BLaER1 (cell line): ENCODE data around the gene SH3D19.
"Not testable (repeated sequence)": the region's sequence is repeated elsewhere in the genome, so short reads cannot be mapped to it uniquely, and the experiment has no call there.

ENCODE experiments used
- H3K27ac ChIP-seq: shearing (Covaris generic); formaldehyde crosslinking; 2 replicates; pipeline ENCODE4 v1.8.1; 2022
- H3K27me3 ChIP-seq: shearing (Covaris generic); formaldehyde crosslinking; 2 replicates; pipeline ENCODE4 v1.8.1; 2022
- H3K36me3 ChIP-seq: shearing (Covaris generic); formaldehyde crosslinking; 2 replicates; pipeline ENCODE4 v1.8.1; 2022
- H3K4me1 ChIP-seq: shearing (Covaris generic); formaldehyde crosslinking; 2 replicates; pipeline ENCODE4 v1.8.1; 2022
- H3K4me2 ChIP-seq: shearing (Covaris generic); formaldehyde crosslinking; 2 replicates; pipeline ENCODE4 v1.8.1; 2022
- H3K4me3 ChIP-seq: shearing (Covaris generic); formaldehyde crosslinking; 2 replicates; pipeline ENCODE4 v1.8.1; 2022
- H3K9ac ChIP-seq: shearing (Covaris generic); formaldehyde crosslinking; 2 replicates; pipeline ENCODE4 v1.8.1; 2022
- H3K9me3 ChIP-seq: shearing (Covaris generic); formaldehyde crosslinking; 2 replicates; pipeline ENCODE4 v1.8.1; 2022
- H4K20me1 ChIP-seq: shearing (Covaris generic); formaldehyde crosslinking; 2 replicates; pipeline ENCODE4 v1.8.1; 2022
- Cebpa-rat ChIP-seq: shearing (Covaris generic); IDR thresholded peaks from 2 replicates; pipeline ENCODE4 v1.8.1; 2022

SH3D19 gene

GRCh38 chr4:151142758-151143157 lies 182.6 kb downstream of the SH3D19 start:
- TF ChIP-seq Cebpa-rat: no peak
- H4K20me1 ChIP-seq: no peaks in the 10 kb centered on the region
- H3K9ac ChIP-seq: no peak overlapping the region
- no peaks in the 10 kb centered on the region for H3K27me3 ChIP-seq
- H3K27ac ChIP-seq: no peak overlapping the region
- no peak overlapping the region for H3K4me2 ChIP-seq
- no peak overlapping the region for H3K4me3 ChIP-seq
- no peaks in the 10 kb centered on the region for H3K4me1 ChIP-seq
- H3K9me3 ChIP-seq: no peaks in the 10 kb centered on the region
- no peaks in the 10 kb centered on the region for H3K36me3 ChIP-seq

- H3K9ac ChIP-seq: no peak overlapping the region
- H3K27ac ChIP-seq: no peak overlapping the region
- H3K27me3 ChIP-seq: no peaks in the 10 kb centered on the region
- H4K20me1 ChIP-seq: no peaks in the 10 kb centered on the region
- H3K9me3 ChIP-seq: no peaks in the 10 kb centered on the region
- TF ChIP-seq Cebpa-rat: no peak
- no peak overlapping the region for H3K4me2 ChIP-seq
- H3K4me1 ChIP-seq: no peaks in the 10 kb centered on the region
- no peaks in the 10 kb centered on the region for H3K36me3 ChIP-seq
- H3K4me3 ChIP-seq: no peak overlapping the region
Observed at GRCh38 chr4:151139814-151140213, 185.6 kb downstream of the SH3D19 start.

- H3K27ac ChIP-seq, H3K4me3 ChIP-seq, H3K4me2 ChIP-seq, H4K20me1 ChIP-seq, H3K9me3 ChIP-seq, H3K36me3 ChIP-seq, H3K4me1 ChIP-seq, H3K9ac ChIP-seq, H3K27me3 ChIP-seq: not testable (repeated sequence)
Observed at GRCh38 chr4:151136048-151136447, 189.4 kb downstream of the SH3D19 start.

- Histone ChIP-seq H4K20me1 (no peaks in the 10 kb centered on the region), H3K27me3 (no peaks in the 10 kb centered on the region), H3K9ac (no peak overlapping the region), H3K27ac (no peak overlapping the region), H3K4me3 (no peak overlapping the region), H3K4me1 (peaks cover 8% of the 10 kb centered on the region), H3K9me3 (no peaks in the 10 kb centered on the region), H3K4me2 (no peak overlapping the region), H3K36me3 (no peaks in the 10 kb centered on the region)
- no peak for TF ChIP-seq Cebpa-rat
Observed at GRCh38 chr4:151133311-151133710, 192.1 kb downstream of the SH3D19 start.

- no peaks in the 10 kb centered on the region for H4K20me1 ChIP-seq
- no peak overlapping the region for H3K9ac ChIP-seq
- no peak for TF ChIP-seq Cebpa-rat
- H3K27ac ChIP-seq: no peak overlapping the region
- H3K4me1 ChIP-seq: peaks cover 8% of the 10 kb centered on the region
- 0 out of 2 replicates have a peak overlapping the region, but pooled peaks have one; percentile 11 for H3K4me2 ChIP-seq
- H3K4me3 ChIP-seq: no peak overlapping the region
- no peaks in the 10 kb centered on the region for H3K36me3 ChIP-seq
- H3K9me3 ChIP-seq: no peaks in the 10 kb centered on the region
- no peaks in the 10 kb centered on the region for H3K27me3 ChIP-seq
Observed at GRCh38 chr4:151129796-151130195, 195.6 kb downstream of the SH3D19 start.

GRCh38 chr4:151117371-151117962 lies 207.9 kb downstream of the SH3D19 start:
- Histone ChIP-seq H3K27ac (no peak overlapping the region), H3K36me3 (peaks cover 12% of the 10 kb centered on the region; the same call in 1 of the 2 replicates), H3K9me3 (no peaks in the 10 kb centered on the region), H3K27me3 (no peaks in the 10 kb centered on the region), H4K20me1 (no peaks in the 10 kb centered on the region), H3K4me1 (peaks cover 4% of the 10 kb centered on the region; the same call in 1 of the 2 replicates), H3K9ac (no peak overlapping the region), H3K4me2 (no peak overlapping the region), H3K4me3 (no peak overlapping the region)
- no peak for TF ChIP-seq Cebpa-rat

GRCh38 chr4:151114986-151115385 lies 210.4 kb downstream of the SH3D19 start:
- no peak for TF ChIP-seq Cebpa-rat

GRCh38 chr4:151114338-151114737 lies 211.1 kb downstream of the SH3D19 start:
- Histone ChIP-seq H3K9me3 (no peaks in the 10 kb centered on the region), H3K4me3 (no peak overlapping the region), H3K9ac (peak overlapping the region; percentile 21; the same call in 1 of the 2 replicates), H3K27ac (no peak overlapping the region), H3K27me3 (no peaks in the 10 kb centered on the region), H4K20me1 (no peaks in the 10 kb centered on the region; the same call in 1 of the 2 replicates), H3K36me3 (peaks cover 29% of the 10 kb centered on the region), H3K4me2 (no peak overlapping the region), H3K4me1 (peaks cover 4% of the 10 kb centered on the region; the same call in 1 of the 2 replicates)
- TF ChIP-seq Cebpa-rat: no peak

More at GRCh38 chr4:151114986-151115385, 210.4 kb downstream of the SH3D19 start:
- Histone ChIP-seq H3K4me1 (peaks cover 4% of the 10 kb centered on the region; the same call in 1 of the 2 replicates), H3K4me3 (no peak overlapping the region), H3K9ac (no peak overlapping the region), H4K20me1 (no peaks in the 10 kb centered on the region; the same call in 1 of the 2 replicates), H3K36me3 (peaks cover 29% of the 10 kb centered on the region), H3K27ac (no peak overlapping the region), H3K4me2 (no peak overlapping the region), H3K27me3 (no peaks in the 10 kb centered on the region), H3K9me3 (no peaks in the 10 kb centered on the region)

GRCh38 chr4:151110236-151110635 lies 215.2 kb downstream of the SH3D19 start:
- no peaks in the 10 kb centered on the region for H3K9me3 ChIP-seq
- no peak overlapping the region for H3K4me2 ChIP-seq
- H3K36me3 ChIP-seq: peaks cover 66% of the 10 kb centered on the region
- H3K27me3 ChIP-seq: no peaks in the 10 kb centered on the region
- no peak overlapping the region for H3K4me3 ChIP-seq
- TF ChIP-seq Cebpa-rat: no peak
- peaks cover 36% of the 10 kb centered on the region for H4K20me1 ChIP-seq
- H3K4me1 ChIP-seq: no peaks in the 10 kb centered on the region
- no peak overlapping the region for H3K27ac ChIP-seq
- H3K9ac ChIP-seq: no peak overlapping the region

GRCh38 chr4:151107063-151107462 lies 218.3 kb downstream of the SH3D19 start:
- Histone ChIP-seq H3K27ac (no peak overlapping the region), H4K20me1 (peaks cover 68% of the 10 kb centered on the region), H3K36me3 (peaks cover 81% of the 10 kb centered on the region)

More at GRCh38 chr4:151107063-151107462, 218.3 kb downstream of the SH3D19 start:
- no peak overlapping the region for H3K4me3 ChIP-seq
- H3K9ac ChIP-seq: no peak overlapping the region
- no peaks in the 10 kb centered on the region for H3K9me3 ChIP-seq
- no peak overlapping the region for H3K4me2 ChIP-seq
- H3K27me3 ChIP-seq: no peaks in the 10 kb centered on the region
- no peak for TF ChIP-seq Cebpa-rat
- 0 out of 2 replicates have a peak, but pooled peaks cover 12% of the 10 kb centered on the region for H3K4me1 ChIP-seq
